ENCODE results near the gene ITPR2.

Gene ITPR2

DNA sequence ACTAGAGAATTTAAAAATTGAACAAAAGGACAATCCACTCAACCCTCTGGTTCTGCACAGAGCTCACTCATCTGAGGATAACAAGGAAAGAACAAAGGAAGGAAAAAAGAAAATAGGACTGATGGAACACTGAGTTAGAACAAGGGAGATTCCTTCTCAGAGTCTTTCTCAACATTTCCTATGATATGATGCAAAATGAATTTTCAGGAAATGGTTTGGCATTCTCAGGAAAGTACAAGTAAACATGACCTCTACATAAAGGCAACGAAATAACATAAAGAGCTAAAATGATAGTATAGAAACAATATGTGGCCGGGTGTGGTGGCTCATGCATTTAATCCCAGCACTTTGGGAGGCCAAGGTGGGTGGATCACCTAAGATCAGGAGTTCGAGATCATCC, 135.8 kb downstream of the ITPR2 start:
- TF ChIP-seq CTCF (IDR thresholded peaks at IDR 0.05; ENCODE audit: unreplicated experiment in 3 of 3) = no peak
- Mint-ChIP-seq H3K27me3 (ENCODE audit: low read depth) (no peaks in the 10 kb centered on the region), H3K36me3 (ENCODE audit: low read depth) (peaks cover 26% of the 10 kb centered on the region), H3K4me1 (no peaks in the 10 kb centered on the region), H3K4me3 (no peak overlapping the region), H3K9me3 (no peaks in the 10 kb centered on the region), H3K27ac (no peak overlapping the region)

GRCh38 chr12:26696613-26697092, 136.3 kb downstream of the ITPR2 start:
- Mint-ChIP-seq H3K9me3 (no peaks in the 10 kb centered on the region), H3K27ac (no peak overlapping the region), H3K36me3 (ENCODE audit: low read depth) (peaks cover 26% of the 10 kb centered on the region), H3K4me3 (no peak overlapping the region), H3K27me3 (ENCODE audit: low read depth) (peaks cover under 1% of the 10 kb centered on the region), H3K4me1 (peaks cover 1% of the 10 kb centered on the region)
- TF ChIP-seq CTCF (IDR thresholded peaks at IDR 0.05; ENCODE audit: unreplicated experiment in 3 of 3) = no peak

- H3K4me3 Mint-ChIP-seq = no peak overlapping the region
- no peak overlapping the region for H3K27ac Mint-ChIP-seq
- no peak for TF ChIP-seq CTCF (IDR thresholded peaks at IDR 0.05; ENCODE audit: unreplicated experiment in 3 of 3)
- peaks cover 5% of the 10 kb centered on the region for H3K4me1 Mint-ChIP-seq
- no peaks in the 10 kb centered on the region for H3K9me3 Mint-ChIP-seq
- peaks cover 26% of the 10 kb centered on the region for H3K36me3 Mint-ChIP-seq (ENCODE audit: low read depth)
- H3K27me3 Mint-ChIP-seq (ENCODE audit: low read depth) = peaks cover 5% of the 10 kb centered on the region
These were observed 136.9 kb downstream of the ITPR2 start for GRCh38 chr12:26696048-26696612.

- Mint-ChIP-seq H3K4me1 (peaks cover 5% of the 10 kb centered on the region), H3K4me3 (no peak overlapping the region), H3K27ac (no peak overlapping the region), H3K27me3 (ENCODE audit: low read depth) (peaks cover 5% of the 10 kb centered on the region), H3K9me3 (no peaks in the 10 kb centered on the region), H3K36me3 (ENCODE audit: low read depth) (peaks cover 26% of the 10 kb centered on the region)
- no peak for TF ChIP-seq CTCF (IDR thresholded peaks at IDR 0.05; ENCODE audit: unreplicated experiment in 3 of 3)
These were observed 138.6 kb downstream of the ITPR2 start for GRCh38 chr12:26694402-26694801.

DNA sequence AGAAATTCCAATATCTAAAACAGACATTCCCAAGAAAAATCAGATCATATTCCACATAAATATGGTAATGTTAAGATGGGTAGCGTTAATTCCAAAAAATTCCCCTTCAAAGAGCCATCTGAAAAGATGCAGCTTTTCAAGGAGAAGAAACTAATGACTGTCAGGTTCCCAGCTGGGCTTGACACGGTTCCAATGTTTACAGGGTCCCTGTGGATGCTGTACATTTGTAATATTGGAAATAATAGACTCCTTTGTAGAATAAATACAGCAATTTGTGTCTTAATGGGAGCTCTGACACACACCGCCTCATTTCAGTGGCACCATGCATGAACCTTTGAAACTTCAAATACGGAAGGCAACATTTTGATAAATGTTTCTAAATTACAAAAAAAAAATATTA, 140.6 kb downstream of the ITPR2 start:
- Mint-ChIP-seq H3K27ac (no peak overlapping the region), H3K27me3 (ENCODE audit: low read depth) (peaks cover 5% of the 10 kb centered on the region)

More for the DNA sequence above, 140.6 kb downstream of the ITPR2 start:
- Mint-ChIP-seq H3K4me1 (peaks cover 5% of the 10 kb centered on the region), H3K9me3 (no peaks in the 10 kb centered on the region), H3K4me3 (no peak overlapping the region), H3K36me3 (ENCODE audit: low read depth) (peaks cover 20% of the 10 kb centered on the region)
- TF ChIP-seq CTCF (IDR thresholded peaks at IDR 0.05; ENCODE audit: unreplicated experiment in 3 of 3) = no peak

All from nephron (organoid).